IMR-90 (cell line): ENCODE measurements around the gene HS6ST2. TPM values are rescaled to one million over a fixed set of nuclear protein-coding genes. Genes with fewer than 3 reads are reported as not detected.

Source experiments
- ATAC-seq: fragments of 200-7000 bp; cut with Tn5 transposase; 2 replicates; pipeline ENCODE4 v1.9.1; 2020; ENCODE audit warnings: low read depth, mild to moderate bottlenecking, moderate library complexity
- BruUV-seq: library from RNA; stranded (reverse); fragments of 400-500 nt; replicated peaks from 2 replicates; lab custom pipeline; 2021; lab: Mats Ljungman, UMichigan
- CTCF ChIA-PET: fragments of 300-600 bp; formaldehyde crosslinking; extraction: SDS; loops from one replicate; lab custom pipeline; 2021; ENCODE audit warnings: antibody characterized with exemption; lab: Yijun Ruan, JAX
- POLR2A ChIA-PET: fragments of 300-600 bp; sonication (Branson Sonifier 250); formaldehyde crosslinking; loops from one replicate; lab custom pipeline; 2022; ENCODE audit warnings: antibody characterized with exemption; ENCODE audit not compliant: unreplicated experiment; lab: Charles Lee
- DNase-seq: peaks from one replicate; pipeline ENCODE4 v3.0.0; 2013
- H2AFZ ChIP-seq: replicated peaks from 2 replicates; pipeline ENCODE3; 2013; ENCODE audit warnings: low read length, mild to moderate bottlenecking; ENCODE audit not compliant: poor library complexity
- H2AK5ac ChIP-seq: 2 replicates; pipeline ENCODE4 v1.6.1; 2013; ENCODE audit warnings: low read depth, low read length, inconsistent platforms
- H2AK9ac ChIP-seq: replicated peaks from 2 replicates; pipeline ENCODE3; 2013; ENCODE audit warnings: mild to moderate bottlenecking, low read depth, low read length, moderate library complexity; ENCODE audit not compliant: poor library complexity
- H2BK120ac ChIP-seq: 2 replicates; pipeline ENCODE4 v1.6.1; 2013; ENCODE audit warnings: low read depth, low read length, inconsistent platforms
- H2BK15ac ChIP-seq: 3 replicates; pipeline ENCODE4 v1.6.1; 2013; ENCODE audit warnings: low read depth, low read length, inconsistent platforms
- H2BK20ac ChIP-seq: 2 replicates; pipeline ENCODE4 v1.6.1; 2013; ENCODE audit warnings: low read depth, mild to moderate bottlenecking, inconsistent platforms, low read length, moderate library complexity
- H2BK5ac ChIP-seq: 2 replicates; pipeline ENCODE4 v1.6.1; 2013; ENCODE audit warnings: mild to moderate bottlenecking, low read depth, low read length, inconsistent platforms; ENCODE audit not compliant: poor library complexity, severe bottlenecking
- H3K14ac ChIP-seq: replicated peaks from 2 replicates; pipeline ENCODE4 v1.6.1; 2013; ENCODE audit warnings: low read depth, low read length, inconsistent platforms
- H3K18ac ChIP-seq: 2 replicates; pipeline ENCODE4 v1.6.1; 2013; ENCODE audit warnings: low read depth, low read length, control low read depth
- H3K23ac ChIP-seq: 2 replicates; pipeline ENCODE4 v1.6.1; 2013; ENCODE audit warnings: low read depth, low read length, inconsistent platforms
- H3K27ac ChIP-seq: 2 replicates; pipeline ENCODE4 v1.5.1; 2013; ENCODE audit warnings: mild to moderate bottlenecking, control low read depth, low read length; ENCODE audit not compliant: insufficient read depth
- H3K27me3 ChIP-seq: 2 replicates; pipeline ENCODE4 v1.6.1; 2013; ENCODE audit warnings: low read length; ENCODE audit not compliant: control insufficient read depth, insufficient read depth
- H3K36me3 ChIP-seq: 2 replicates; pipeline ENCODE4 v1.6.1; 2013; ENCODE audit warnings: low read length, mixed read lengths; ENCODE audit not compliant: control insufficient read depth, insufficient read depth
- H3K4ac ChIP-seq: 2 replicates; pipeline ENCODE4 v1.6.1; 2013; ENCODE audit warnings: low read depth, low read length, inconsistent platforms
- H3K4me1 ChIP-seq: 2 replicates; pipeline ENCODE4 v1.6.1; 2013; ENCODE audit warnings: low read length, mixed read lengths; ENCODE audit not compliant: control insufficient read depth, insufficient read depth
- H3K4me2 ChIP-seq: 2 replicates; pipeline ENCODE4 v1.6.1; 2013; ENCODE audit warnings: low read depth, mild to moderate bottlenecking, control low read depth, low read length, moderate library complexity
- H3K4me3 ChIP-seq: 2 replicates; pipeline ENCODE4 v1.5.1; 2013; ENCODE audit warnings: low read depth, mild to moderate bottlenecking, control low read depth, low read length, moderate library complexity; ENCODE audit not compliant: insufficient read depth
- H3K56ac ChIP-seq: 2 replicates; pipeline ENCODE4 v1.6.1; 2013; ENCODE audit warnings: low read length, inconsistent platforms; ENCODE audit not compliant: insufficient read depth; ENCODE audit errors: extremely low read depth
- H3K79me1 ChIP-seq, 2 experiments: 2 replicates each; pipeline ENCODE4 v1.6.1; 2013; ENCODE audit warnings: low read length in 2 of 2, inconsistent platforms in 1 of 2, low read depth in 1 of 2
- H3K9ac ChIP-seq: 2 replicates; pipeline ENCODE4 v1.6.1; 2013; ENCODE audit warnings: low read depth, low read length, control low read depth
- H3K9me1 ChIP-seq: 2 replicates; pipeline ENCODE4 v1.6.1; 2013; ENCODE audit warnings: low read length, inconsistent platforms; ENCODE audit not compliant: insufficient read depth
- H3K9me3 ChIP-seq: 2 replicates; pipeline ENCODE4 v1.6.1; 2013; ENCODE audit warnings: low read length; ENCODE audit not compliant: control insufficient read depth, insufficient read depth
- H4K20me1 ChIP-seq: 2 replicates; pipeline ENCODE4 v1.6.1; 2013; ENCODE audit warnings: low read length, inconsistent platforms; ENCODE audit not compliant: insufficient read depth
- H4K5ac ChIP-seq: 2 replicates; pipeline ENCODE4 v1.6.1; 2013; ENCODE audit warnings: mild to moderate bottlenecking, low read depth, low read length, control low read depth
- H4K8ac ChIP-seq, 2 experiments: 2 replicates each; pipeline ENCODE4 v1.6.1; 2013; ENCODE audit warnings: low read depth in 2 of 2, low read length in 2 of 2, control low read depth in 1 of 2, inconsistent platforms in 1 of 2
- H4K91ac ChIP-seq: 2 replicates; pipeline ENCODE4 v1.6.1; 2013; ENCODE audit warnings: low read depth, low read length, inconsistent platforms; ENCODE audit not compliant: insufficient read depth
- BHLHE40 ChIP-seq: fragments of 150-350 bp; IDR thresholded peaks from 2 replicates; pipeline ENCODE4 v1.6.1; 2016; ENCODE audit warnings: mild to moderate bottlenecking, low read depth, low read length
- CEBPB ChIP-seq: IDR thresholded peaks from 2 replicates; pipeline ENCODE4 v1.6.1; 2012; ENCODE audit warnings: low read depth, low read length, improper control_type of control experiment
- CHD1 ChIP-seq: IDR thresholded peaks from 2 replicates; pipeline ENCODE4 v1.6.1; 2012; ENCODE audit warnings: low read depth, low read length, improper control_type of control experiment
- ELK1 ChIP-seq: fragments of 150-350 bp; IDR thresholded peaks from 2 replicates; pipeline ENCODE4 v1.6.1; 2016; ENCODE audit warnings: low read depth, mild to moderate bottlenecking, low read length, moderate library complexity, borderline replicate concordance
- FOS ChIP-seq: fragments of 150-350 bp; IDR thresholded peaks from 2 replicates; pipeline ENCODE4 v1.6.1; 2016; ENCODE audit warnings: low read depth, low read length
- MAFK ChIP-seq: IDR thresholded peaks from 2 replicates; pipeline ENCODE4 v1.6.1; 2012; ENCODE audit warnings: low read depth, low read length, improper control_type of control experiment
- MAZ ChIP-seq: IDR thresholded peaks from 2 replicates; pipeline ENCODE4 v1.6.1; 2012; ENCODE audit warnings: low read depth, mild to moderate bottlenecking, low read length, improper control_type of control experiment, moderate library complexity, borderline replicate concordance
- MXI1 ChIP-seq: IDR thresholded peaks from 2 replicates; pipeline ENCODE4 v1.6.1; 2012; ENCODE audit warnings: low read depth, mild to moderate bottlenecking, low read length, moderate library complexity, borderline replicate concordance
- NFE2L2 ChIP-seq: fragments of 150-350 bp; IDR thresholded peaks from 2 replicates; pipeline ENCODE4 v1.6.1; 2016; ENCODE audit warnings: low read depth, mild to moderate bottlenecking, low read length
- POLR2A ChIP-seq: IDR thresholded peaks from 2 replicates; pipeline ENCODE4 v1.6.1; 2012; ENCODE audit warnings: mild to moderate bottlenecking, low read depth, low read length
- RAD21 ChIP-seq: IDR thresholded peaks from 2 replicates; pipeline ENCODE4 v1.6.1; 2012; ENCODE audit warnings: low read length, improper control_type of control experiment
- RCOR1 ChIP-seq: IDR thresholded peaks from 2 replicates; pipeline ENCODE4 v1.6.1; 2012; ENCODE audit warnings: mild to moderate bottlenecking, low read length, improper control_type of control experiment; ENCODE audit not compliant: insufficient replicate concordance
- RFX5 ChIP-seq: IDR thresholded peaks from 2 replicates; pipeline ENCODE4 v1.8.0; 2012; ENCODE audit warnings: low read depth, mild to moderate bottlenecking, low read length, moderate library complexity
- SMC3 ChIP-seq: fragments of 150-350 bp; IDR thresholded peaks from 2 replicates; pipeline ENCODE4 v1.6.1; 2016; ENCODE audit warnings: low read depth, mild to moderate bottlenecking, antibody characterized with exemption, low read length, moderate library complexity
- WGBS, 2 experiments: methylation state at CpG; one replicate each; pipeline versions ENCODE4 v1.1.5 to v1.1.7; 2013; ENCODE audit warnings: missing lambda C conversion rate in 2 of 2; ENCODE audit not compliant: insufficient read length in 1 of 2; ENCODE audit errors: extremely low coverage in 2 of 2; 5-methylcytosine and 5-hydroxymethylcytosine counted together
- dilution Hi-C: fragments of 300-500 bp; cut with HindIII; formaldehyde crosslinking; loops from one replicate; pipeline ENCODE4 v1.14.3; 2018; ENCODE audit warnings: low sequenced_read_pairs; ENCODE audit not compliant: unreplicated experiment
- in situ Hi-C: fragments of 300-500 bp; cut with MboI; formaldehyde crosslinking; loops from 3 replicates; pipeline ENCODE4 v1.14.3; 2019; ENCODE audit warnings: low sequenced_read_pairs, inconsistent platforms, mixed read lengths
- intact Hi-C: fragments of 100-400 bp; cut with micrococcal nuclease; formaldehyde crosslinking; loops from 2 replicates; pipeline ENCODE4 v1.10.0; 2022
- polyA plus RNA-seq, 3 experiments: library from polyadenylated mRNA; depleted of rRNA; stranded (reverse); fragments of >200 nt; gene quantifications; 2 replicates each; pipeline ENCODE4 v1.2.3, GENCODE V29; 2012; ENCODE audit warnings: low replicate concordance in 1 of 3
- total RNA-seq: library from RNA; depleted of rRNA; stranded (reverse); fragments of >200 nt; gene quantifications from 2 replicates; pipeline ENCODE4 v1.2.3, GENCODE V29; 2012
- TF ChIP-seq, protein P1 (sequence below): fragments of 150-350 bp; IDR thresholded peaks from 2 replicates; pipeline ENCODE4 v1.6.1; 2017; ENCODE audit warnings: mild to moderate bottlenecking, antibody characterized with exemption, low read length, low read depth
- TF ChIP-seq, protein P2 (sequence below): conservative IDR thresholded peaks from 2 replicates; pipeline ENCODE4 v1.5.1; 2012; ENCODE audit warnings: mild to moderate bottlenecking, low read depth, low read length, improper control_type of control experiment

The HS6ST2 gene
- total and polyA plus RNA-seq, 2 of the 4 experiments (the other 2 are of a cell fraction), result not detected

- no peak overlapping the region for H3K27ac ChIP-seq
- H3K4ac ChIP-seq, result no peak overlapping the region
- H3K4me1 ChIP-seq, result no peaks in the 10 kb centered on the region
- H3K23ac ChIP-seq, result no peak overlapping the region
- no CpG with 5 or more reads among the region's 3 CpGs for WGBS, 2 experiments
- H3K4me2 ChIP-seq, result no peak overlapping the region
- CTCF ChIA-PET, result no interaction called here
- no peaks in the 10 kb centered on the region for H3K9me1 ChIP-seq
- no peaks in the 10 kb centered on the region for H3K36me3 ChIP-seq
- H3K4me3 ChIP-seq, result no peak overlapping the region
- no peak overlapping the region for H3K14ac ChIP-seq
- no peaks in the 10 kb centered on the region for H3K9me3 ChIP-seq
- H3K56ac ChIP-seq, result no peak overlapping the region
- no peak overlapping the region for H4K8ac ChIP-seq
- H4K91ac ChIP-seq, result no peak overlapping the region
- no peaks in the 10 kb centered on the region for H3K79me1 ChIP-seq
- H4K20me1 ChIP-seq, result no peaks in the 10 kb centered on the region
- no TSS peak for BruUV-seq
- DNase-seq, result no peak
- H2BK120ac ChIP-seq, result no peak overlapping the region
- dilution Hi-C loops, result no loop called here
- POLR2A ChIA-PET, result no interaction called here
- H2AFZ ChIP-seq, result no peak overlapping the region
- TF ChIP-seq MXI1, result no peak
- no peak for TF ChIP-seq NFE2L2
- no peak for TF ChIP-seq RFX5
- TF ChIP-seq, protein P1, sequence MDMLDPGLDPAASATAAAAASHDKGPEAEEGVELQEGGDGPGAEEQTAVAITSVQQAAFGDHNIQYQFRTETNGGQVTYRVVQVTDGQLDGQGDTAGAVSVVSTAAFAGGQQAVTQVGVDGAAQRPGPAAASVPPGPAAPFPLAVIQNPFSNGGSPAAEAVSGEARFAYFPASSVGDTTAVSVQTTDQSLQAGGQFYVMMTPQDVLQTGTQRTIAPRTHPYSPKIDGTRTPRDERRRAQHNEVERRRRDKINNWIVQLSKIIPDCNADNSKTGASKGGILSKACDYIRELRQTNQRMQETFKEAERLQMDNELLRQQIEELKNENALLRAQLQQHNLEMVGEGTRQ, result no peak
- no peak for TF ChIP-seq CEBPB
- TF ChIP-seq RAD21, result no peak
- TF ChIP-seq CHD1, result no peak
- no peak for TF ChIP-seq MAZ
- TF ChIP-seq, protein P2, sequence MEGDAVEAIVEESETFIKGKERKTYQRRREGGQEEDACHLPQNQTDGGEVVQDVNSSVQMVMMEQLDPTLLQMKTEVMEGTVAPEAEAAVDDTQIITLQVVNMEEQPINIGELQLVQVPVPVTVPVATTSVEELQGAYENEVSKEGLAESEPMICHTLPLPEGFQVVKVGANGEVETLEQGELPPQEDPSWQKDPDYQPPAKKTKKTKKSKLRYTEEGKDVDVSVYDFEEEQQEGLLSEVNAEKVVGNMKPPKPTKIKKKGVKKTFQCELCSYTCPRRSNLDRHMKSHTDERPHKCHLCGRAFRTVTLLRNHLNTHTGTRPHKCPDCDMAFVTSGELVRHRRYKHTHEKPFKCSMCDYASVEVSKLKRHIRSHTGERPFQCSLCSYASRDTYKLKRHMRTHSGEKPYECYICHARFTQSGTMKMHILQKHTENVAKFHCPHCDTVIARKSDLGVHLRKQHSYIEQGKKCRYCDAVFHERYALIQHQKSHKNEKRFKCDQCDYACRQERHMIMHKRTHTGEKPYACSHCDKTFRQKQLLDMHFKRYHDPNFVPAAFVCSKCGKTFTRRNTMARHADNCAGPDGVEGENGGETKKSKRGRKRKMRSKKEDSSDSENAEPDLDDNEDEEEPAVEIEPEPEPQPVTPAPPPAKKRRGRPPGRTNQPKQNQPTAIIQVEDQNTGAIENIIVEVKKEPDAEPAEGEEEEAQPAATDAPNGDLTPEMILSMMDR, result no peak
- TF ChIP-seq SMC3, result no peak
- no peak for TF ChIP-seq FOS
- TF ChIP-seq MAFK, result no peak
- TF ChIP-seq RCOR1, result no peak
- TF ChIP-seq ELK1, result no peak
- TF ChIP-seq POLR2A, result no peak
- no peak for TF ChIP-seq BHLHE40
- H2BK20ac ChIP-seq, result no peak overlapping the region
- no peak for ATAC-seq
- H3K9ac ChIP-seq, result no peak overlapping the region
- no peak overlapping the region for H3K18ac ChIP-seq
- intact Hi-C loops, result no loop called here
- no peaks in the 10 kb centered on the region; the same call in 1 of the 2 replicates for H3K27me3 ChIP-seq
- no peak overlapping the region for H2AK9ac ChIP-seq
- no peak overlapping the region for H4K5ac ChIP-seq
- H2BK5ac ChIP-seq, result no peak overlapping the region
- no peak overlapping the region for H2BK15ac ChIP-seq
- no peak overlapping the region for H2AK5ac ChIP-seq
- in situ Hi-C loops, result no loop called here
Observed at GRCh38 chrX:132821974-132822633, 136.3 kb downstream of the HS6ST2 start.
